ENCODE data around the gene SPRR2D. TPM values are rescaled to one million over a fixed set of nuclear protein-coding genes. Genes with fewer than 3 reads are reported as not detected.

The SPRR2D gene
- total and polyA plus RNA-seq, 9 donors, result 0.27 to 1.1 (median 0.39) TPM; not detected in 5

- Histone ChIP-seq H3K4me3 (no peak overlapping the region), H3K9me3 (no peaks in the 10 kb centered on the region), H3K27ac (no peak overlapping the region), H3K36me3 (no peaks in the 10 kb centered on the region), H3K4me1 (ENCODE audit: insufficient read depth) (no peaks in the 10 kb centered on the region), H3K27me3 (no peaks in the 10 kb centered on the region)
- TF ChIP-seq EP300 (IDR thresholded peaks at IDR 0.05) (no peak), CTCF (IDR thresholded peaks at IDR 0.05) (no peak), POLR2A (IDR thresholded peaks at IDR 0.05) (no peak)
- intact Hi-C loops (cut with DNase I), result no loop called here
- no peak for DNase-seq
Measured at GRCh38 chr1:153032073-153032472, 8.8 kb downstream of the SPRR2D start.

GRCh38 chr1:153030895-153031294 lies 10.0 kb downstream of the SPRR2D start, which contains the start of gene SPRR1B:
Gene SPRR1B, plus strand, starts transcription at chr1:153031203. Its CDS starts 1,143 bp downstream, at chr1:153032346.
- no peak within 1 kb of the TSS for H3K27ac ChIP-seq
- DNase-seq, result no peak

GRCh38 chr1:153028766-153029165 lies 12.2 kb downstream of the SPRR2D start:
- Histone ChIP-seq H3K4me3 (no peak overlapping the region), H3K9me3 (no peaks in the 10 kb centered on the region), H3K27me3 (no peaks in the 10 kb centered on the region), H3K4me1 (ENCODE audit: insufficient read depth) (no peaks in the 10 kb centered on the region), H3K27ac (no peak overlapping the region), H3K36me3 (no peaks in the 10 kb centered on the region)
- WGBS, 3 donors, result 33 to 59% (median 39%) methylated on average over 1 of the region's 1 CpG
- no peak for DNase-seq
- no peak for TF ChIP-seq CTCF (IDR thresholded peaks at IDR 0.05)
- intact Hi-C loops (cut with DNase I), result no loop called here

More at GRCh38 chr1:153030895-153031294, 10.0 kb downstream of the SPRR2D start, which contains the start of gene SPRR1B:
- H3K4me1 ChIP-seq (ENCODE audit: insufficient read depth), result no peaks in the 10 kb centered on the region
- intact Hi-C loops (cut with DNase I), result no loop called here
- H3K27me3 ChIP-seq, result no peaks in the 10 kb centered on the region
- H3K4me3 ChIP-seq, result no peak within 1 kb of the TSS
- no peaks in the 10 kb centered on the region for H3K36me3 ChIP-seq
- TF ChIP-seq EP300 (IDR thresholded peaks at IDR 0.05) (no peak), CTCF (IDR thresholded peaks at IDR 0.05) (no peak), POLR2A (IDR thresholded peaks at IDR 0.05) (no peak)
- H3K9me3 ChIP-seq, result no peaks in the 10 kb centered on the region

GRCh38 chr1:153025797-153026196 lies 15.1 kb downstream of the SPRR2D start:
- Histone ChIP-seq H3K36me3 (no peaks in the 10 kb centered on the region), H3K9me3 (no peaks in the 10 kb centered on the region), H3K27ac (no peak overlapping the region), H3K4me3 (no peak overlapping the region), H3K27me3 (no peaks in the 10 kb centered on the region), H3K4me1 (ENCODE audit: insufficient read depth) (no peaks in the 10 kb centered on the region)
- TF ChIP-seq EP300 (IDR thresholded peaks at IDR 0.05) (no peak), CTCF (IDR thresholded peaks at IDR 0.05) (no peak), POLR2A (IDR thresholded peaks at IDR 0.05) (no peak)
- WGBS, 3 donors, result 83 to 90% (median 84%) methylated on average over 1 of the region's 1 CpG
- intact Hi-C loops (cut with DNase I), result no loop called here
- DNase-seq, result no peak

GRCh38 chr1:153024413-153024812 lies 16.5 kb downstream of the SPRR2D start:
- 84 to 95% (median 90%) methylated on average over 1 of the region's 1 CpG for WGBS, 3 donors
- Histone ChIP-seq H3K4me1 (ENCODE audit: insufficient read depth) (no peaks in the 10 kb centered on the region), H3K27me3 (no peaks in the 10 kb centered on the region), H3K27ac (no peak overlapping the region), H3K36me3 (no peaks in the 10 kb centered on the region), H3K9me3 (no peaks in the 10 kb centered on the region), H3K4me3 (no peak overlapping the region)
- no peak for TF ChIP-seq EP300 (IDR thresholded peaks at IDR 0.05)
- TF ChIP-seq POLR2A (IDR thresholded peaks at IDR 0.05), result no peak
- no peak for TF ChIP-seq CTCF (IDR thresholded peaks at IDR 0.05)
- intact Hi-C loops (cut with DNase I), result no loop called here
- no peak for DNase-seq

Data from ovary (tissue), 9 donors.